ENCODE data around the gene GPATCH8. TPM values are rescaled to one million over a fixed set of nuclear protein-coding genes. Genes with fewer than 3 reads are reported as not detected.

Gene GPATCH8
- total RNA-seq, 1 experiment from 2014 or later: 51.5 TPM

DNA sequence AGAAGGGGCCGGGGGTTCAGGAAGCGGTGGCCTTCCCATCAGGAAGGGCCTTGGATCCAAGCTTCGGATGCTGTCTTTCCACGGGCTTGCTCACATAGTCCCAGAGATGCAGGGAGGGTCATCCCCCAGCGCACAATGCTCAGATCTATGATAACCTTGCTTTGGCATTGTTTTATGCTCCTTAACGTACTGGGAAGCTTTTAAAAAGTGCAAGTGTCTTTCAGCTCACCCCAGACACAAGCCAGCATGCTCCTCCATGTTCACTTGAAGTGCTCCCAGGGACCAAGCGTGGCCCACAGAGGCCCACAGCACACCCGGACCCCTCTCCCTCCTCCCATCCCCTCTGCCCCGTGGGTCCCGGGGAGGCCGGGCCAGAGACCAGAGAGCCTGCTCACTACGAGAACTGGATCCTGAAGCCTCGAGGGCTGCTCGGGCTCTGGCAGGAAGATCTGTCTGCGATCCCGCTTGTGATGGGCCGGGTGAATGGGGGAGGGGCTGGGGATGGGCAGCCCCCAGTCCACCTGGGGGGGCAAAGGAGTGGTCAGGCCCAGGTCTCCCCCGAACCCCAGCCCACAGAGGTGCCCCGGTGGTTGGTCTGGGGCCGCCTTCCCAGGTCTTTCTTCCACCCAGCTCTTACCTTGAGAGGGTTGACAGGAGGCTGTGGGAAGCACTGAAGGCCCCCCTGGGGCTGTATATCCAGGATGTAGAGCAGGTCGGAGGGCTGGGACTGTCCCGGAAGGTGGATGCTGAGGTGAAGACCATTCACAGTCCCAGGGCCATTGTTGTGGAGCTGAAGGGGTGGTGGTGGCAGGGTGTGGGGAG, 127.8 kb downstream of the GPATCH8 start:
- Histone ChIP-seq H3K23ac (ENCODE audit: insufficient read length, low read depth, low read length) (no peak overlapping the region), H4K20me1 (ENCODE audit: control insufficient read depth, insufficient read depth, insufficient read length) (no peaks in the 10 kb centered on the region), H3K9ac (ENCODE audit: extremely low read depth, insufficient read length, low read length) (no peak overlapping the region), H3K14ac (ENCODE audit: insufficient read depth, low read length) (no peak overlapping the region), H4K8ac (replicated peaks; ENCODE audit: insufficient read length, low read depth, low read length) (no peak overlapping the region), H3K9me3 (ENCODE audit: control insufficient read depth, low read depth, low read length) (no peaks in the 10 kb centered on the region), H3K79me1 (ENCODE audit: insufficient read depth, low read depth, low read length, poor library complexity, severe bottlenecking) (no peaks in the 10 kb centered on the region), H3K79me2 (ENCODE audit: insufficient read depth, low read length) (no peaks in the 10 kb centered on the region), H2BK5ac (ENCODE audit: insufficient read length, low read length) (no peak overlapping the region), H2BK15ac (ENCODE audit: low read depth, low read length) (no peak overlapping the region), H3K18ac (ENCODE audit: insufficient read length, low read depth, low read length) (no peak overlapping the region), H4K91ac (ENCODE audit: insufficient read length, low read depth, low read length) (no peak overlapping the region), H3K27ac (ENCODE audit: insufficient read length, low read depth, low read length) (no peak overlapping the region), H2BK20ac (ENCODE audit: low read depth, low read length, poor library complexity, severe bottlenecking) (no peak overlapping the region), H2AK5ac (ENCODE audit: insufficient read length, low read length) (no peak overlapping the region), H2BK12ac (ENCODE audit: insufficient read length, low read depth, low read length) (no peak overlapping the region), H2BK120ac (ENCODE audit: low read depth, low read length, poor library complexity, severe bottlenecking) (no peak overlapping the region), H3K27me3 (ENCODE audit: insufficient read depth, low read length) (no peaks in the 10 kb centered on the region; the same call in 1 of the 2 replicates), H3K56ac (ENCODE audit: insufficient read length, low read depth, low read length) (no peak overlapping the region), H3T11ph (ENCODE audit: low read length) (no peak overlapping the region), H3K23me2 (ENCODE audit: insufficient read length, low read depth, low read length, poor library complexity, severe bottlenecking) (peaks cover 5% of the 10 kb centered on the region), H4K5ac (ENCODE audit: insufficient read length, low read depth, low read length) (no peak overlapping the region), H3K4me2 (ENCODE audit: insufficient read depth, insufficient read length, low read length) (peak overlapping the region; percentile 51), H2AFZ (ENCODE audit: low read length) (no peak overlapping the region), H3K4ac (ENCODE audit: low read depth, low read length) (no peak overlapping the region), H3K4me1 (ENCODE audit: insufficient read depth, low read length) (peaks cover 8% of the 10 kb centered on the region)
- Mint-ChIP-seq H3K9me3 (no peaks in the 10 kb centered on the region; a peak in 1 of 5 replicates), H3K4me3 (peak overlapping the region; percentile 20 to 26; a peak in 3 of 5 replicates), H3K36me3 (ENCODE audit: insufficient read depth in 1 of 3, low read depth in 3 of 3) (peaks cover 0 to 4% (median 0%) of the 10 kb centered on the region in 3 experiments; a peak in 1 of 7 replicates), H3K27me3 (ENCODE audit: low read depth) (peaks cover 4% of the 10 kb centered on the region), H3K4me1 (peaks cover 10 to 29% of the 10 kb centered on the region in 2 experiments), H3K27ac (no peak overlapping the region)
- TF ChIP-seq, protein P1, sequence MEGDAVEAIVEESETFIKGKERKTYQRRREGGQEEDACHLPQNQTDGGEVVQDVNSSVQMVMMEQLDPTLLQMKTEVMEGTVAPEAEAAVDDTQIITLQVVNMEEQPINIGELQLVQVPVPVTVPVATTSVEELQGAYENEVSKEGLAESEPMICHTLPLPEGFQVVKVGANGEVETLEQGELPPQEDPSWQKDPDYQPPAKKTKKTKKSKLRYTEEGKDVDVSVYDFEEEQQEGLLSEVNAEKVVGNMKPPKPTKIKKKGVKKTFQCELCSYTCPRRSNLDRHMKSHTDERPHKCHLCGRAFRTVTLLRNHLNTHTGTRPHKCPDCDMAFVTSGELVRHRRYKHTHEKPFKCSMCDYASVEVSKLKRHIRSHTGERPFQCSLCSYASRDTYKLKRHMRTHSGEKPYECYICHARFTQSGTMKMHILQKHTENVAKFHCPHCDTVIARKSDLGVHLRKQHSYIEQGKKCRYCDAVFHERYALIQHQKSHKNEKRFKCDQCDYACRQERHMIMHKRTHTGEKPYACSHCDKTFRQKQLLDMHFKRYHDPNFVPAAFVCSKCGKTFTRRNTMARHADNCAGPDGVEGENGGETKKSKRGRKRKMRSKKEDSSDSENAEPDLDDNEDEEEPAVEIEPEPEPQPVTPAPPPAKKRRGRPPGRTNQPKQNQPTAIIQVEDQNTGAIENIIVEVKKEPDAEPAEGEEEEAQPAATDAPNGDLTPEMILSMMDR (conservative IDR thresholded peaks at IDR 0.05): no peak
- no CpG with 5 or more reads among the region's 22 CpGs for WGBS (ENCODE audit: extremely low coverage, insufficient read length, low lambda C conversion rate)
- DNase-seq: peak; percentile 71
